K562 (cell line): ENCODE measurements around the gene CARD8.

Experiments used
- POLR2A ChIP-seq: fragments of 450-650 bp; conservative IDR thresholded peaks from 2 replicates; pipeline ENCODE4 v1.6.1; 2016
- TEAD4 ChIP-seq, 2 experiments: sonication (generic) in 1 of 2; formaldehyde crosslinking in 1 of 2; IDR thresholded peaks; 2 replicates each; pipeline versions ENCODE4 v1.6.1 to v1.8.0; 2012 to 2022; ENCODE audit warnings: borderline replicate concordance in 1 of 2, inconsistent platforms in 1 of 2, low read length in 1 of 2, mild to moderate bottlenecking in 1 of 2, missing genetic modification reagents in 1 of 2
- ZNF354B ChIP-seq: fragments of 250-450 bp; sonication (Bioruptor Pico); IDR thresholded peaks from 2 replicates; pipeline ENCODE4 v1.4.0; 2020
- TF ChIP-seq, protein P1 (sequence below): sonication (generic); formaldehyde crosslinking; IDR thresholded peaks from 2 replicates; pipeline ENCODE4 v1.9.0; 2022; ENCODE audit warnings: mild to moderate bottlenecking, missing genetic modification reagents
- TF ChIP-seq, protein P2 (sequence below), 3 experiments: IDR thresholded peaks in 2 of 3; conservative IDR thresholded peaks in 1 of 3; 2 replicates each; pipeline ENCODE4 v1.5.1; 2011 to 2012; ENCODE audit warnings: low read length in 3 of 3, mild to moderate bottlenecking in 3 of 3, control low read depth in 2 of 3, improper control_type of control experiment in 1 of 3, inconsistent platforms in 1 of 3, low read depth in 1 of 3, mixed read lengths in 1 of 3, moderate library complexity in 1 of 3; ENCODE audit not compliant: insufficient read depth in 2 of 3

DNA sequence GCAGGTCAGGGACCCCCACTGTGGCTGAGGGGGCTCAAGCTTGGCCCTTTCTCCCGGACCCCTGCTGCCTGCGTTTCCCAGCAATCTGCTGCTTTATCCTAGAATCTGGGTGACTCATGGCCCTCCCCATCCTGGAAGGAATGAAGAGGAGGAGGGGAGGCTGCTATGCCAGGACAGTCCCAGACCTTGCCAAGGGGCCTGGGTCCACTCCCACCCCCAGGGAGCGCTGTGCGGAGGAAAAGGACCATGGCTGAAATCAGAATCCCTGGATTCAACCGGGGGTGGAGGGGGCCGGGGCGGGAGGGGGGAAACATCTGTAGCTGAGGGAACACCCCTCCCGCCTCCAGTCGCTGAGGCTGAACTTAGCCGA, 34.7 kb upstream of the CARD8 start:
- TF ChIP-seq, protein P1, sequence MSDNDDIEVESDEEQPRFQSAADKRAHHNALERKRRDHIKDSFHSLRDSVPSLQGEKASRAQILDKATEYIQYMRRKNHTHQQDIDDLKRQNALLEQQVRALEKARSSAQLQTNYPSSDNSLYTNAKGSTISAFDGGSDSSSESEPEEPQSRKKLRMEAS: no peak
- TF ChIP-seq ZNF354B (CRISPR knock-in tag) (no peak), POLR2A (no peak), TEAD4 (IDR thresholded peaks at IDR 0.05; ENCODE audit: low read length) (no peak), TEAD4 (CRISPR knock-in tag; IDR thresholded peaks at IDR 0.05; ENCODE audit: borderline replicate concordance) (no peak)
- TF ChIP-seq, protein P2, sequence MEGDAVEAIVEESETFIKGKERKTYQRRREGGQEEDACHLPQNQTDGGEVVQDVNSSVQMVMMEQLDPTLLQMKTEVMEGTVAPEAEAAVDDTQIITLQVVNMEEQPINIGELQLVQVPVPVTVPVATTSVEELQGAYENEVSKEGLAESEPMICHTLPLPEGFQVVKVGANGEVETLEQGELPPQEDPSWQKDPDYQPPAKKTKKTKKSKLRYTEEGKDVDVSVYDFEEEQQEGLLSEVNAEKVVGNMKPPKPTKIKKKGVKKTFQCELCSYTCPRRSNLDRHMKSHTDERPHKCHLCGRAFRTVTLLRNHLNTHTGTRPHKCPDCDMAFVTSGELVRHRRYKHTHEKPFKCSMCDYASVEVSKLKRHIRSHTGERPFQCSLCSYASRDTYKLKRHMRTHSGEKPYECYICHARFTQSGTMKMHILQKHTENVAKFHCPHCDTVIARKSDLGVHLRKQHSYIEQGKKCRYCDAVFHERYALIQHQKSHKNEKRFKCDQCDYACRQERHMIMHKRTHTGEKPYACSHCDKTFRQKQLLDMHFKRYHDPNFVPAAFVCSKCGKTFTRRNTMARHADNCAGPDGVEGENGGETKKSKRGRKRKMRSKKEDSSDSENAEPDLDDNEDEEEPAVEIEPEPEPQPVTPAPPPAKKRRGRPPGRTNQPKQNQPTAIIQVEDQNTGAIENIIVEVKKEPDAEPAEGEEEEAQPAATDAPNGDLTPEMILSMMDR (IDR thresholded peaks at IDR 0.05 in 2 of 3, conservative IDR thresholded peaks at IDR 0.05 in 1 of 3; ENCODE audit: insufficient read depth in 2 of 3, low read depth in 1 of 3, low read length in 3 of 3): no peak
